Heart left ventricle (tissue), 16 donors: ENCODE measurements around the gene FCN1. TPM values are rescaled to one million over a fixed set of nuclear protein-coding genes. Genes with fewer than 3 reads are reported as not detected.

Experiments used
- ATAC-seq, 4 donors: fragments of 200-7000 bp; cut with Tn5 transposase; one replicate each; pipeline ENCODE4 v1.9.1; 2020 to 2022; ENCODE audit warnings: moderate library complexity in 4 of 4, mild to moderate bottlenecking in 3 of 4, moderate number of reproducible peaks in 1 of 4
- DNase-seq, 5 donors: peaks; one replicate each; pipeline ENCODE4 v3.0.0-alpha.2; 2020
- H3K27ac ChIP-seq, 12 donors: fragments of 200-600 bp; sonication (generic) in 4 of 12; one replicate each; pipeline versions ENCODE4 v1.5.0 to v1.8.0; 2016 to 2022; ENCODE audit warnings: mild to moderate bottlenecking in 2 of 12
- H3K27me3 ChIP-seq, 9 donors: fragments of 200-600 bp; sonication (generic) in 2 of 9; one replicate each; pipeline versions ENCODE4 v1.5.1 to v1.8.0; 2016 to 2022; ENCODE audit warnings: mild to moderate bottlenecking in 3 of 9
- H3K36me3 ChIP-seq, 9 donors: fragments of 200-600 bp; sonication (generic) in 2 of 9; one replicate each; pipeline versions ENCODE4 v1.5.0 to v1.8.0; 2018 to 2022; ENCODE audit warnings: mild to moderate bottlenecking in 2 of 9
- H3K4me1 ChIP-seq, 12 donors: fragments of 200-600 bp; sonication (generic) in 4 of 12; one replicate each; pipeline versions ENCODE4 v1.5.0 to v1.8.0; 2016 to 2022; ENCODE audit warnings: mild to moderate bottlenecking in 3 of 12
- H3K4me3 ChIP-seq, 12 donors: fragments of 200-600 bp; sonication (generic) in 4 of 12; one replicate each; pipeline versions ENCODE4 v1.5.0 to v1.8.0; 2017 to 2022; ENCODE audit warnings: mild to moderate bottlenecking in 9 of 12, moderate library complexity in 4 of 12
- H3K9me3 ChIP-seq, 12 donors: fragments of 200-600 bp; sonication (generic) in 4 of 12; one replicate each; pipeline versions ENCODE4 v1.5.0 to v1.8.0; 2016 to 2022; ENCODE audit warnings: mild to moderate bottlenecking in 1 of 12
- POLR2A ChIP-seq, 2 donors: fragments of 450-650 bp; IDR thresholded peaks; one replicate each; pipeline ENCODE4 v1.6.1; 2017; ENCODE audit warnings: antibody characterized with exemption in 2 of 2, mild to moderate bottlenecking in 2 of 2, moderate library complexity in 2 of 2
- WGBS, 4 donors: extraction: QIAGEN DNeasy Blood & Tissue Kit in 2 of 4; methylation state at CpG; one replicate each; pipeline versions ENCODE4 v1.1.5 to v1.1.7; 2013 to 2018; 5-methylcytosine and 5-hydroxymethylcytosine counted together
- intact Hi-C, 10 donors: fragments of 100-400 bp; cut with DNase I; formaldehyde crosslinking; loops; one replicate each; pipeline versions ENCODE4 v1.11.1 to v1.14.2; 2022
- polyA plus RNA-seq, 2 donors: library from polyadenylated mRNA; stranded (reverse); fragments of 200-250 nt; gene quantifications; one replicate each; pipeline ENCODE4 v1.2.3, GENCODE V29; 2013
- total RNA-seq, 9 donors: library from RNA; depleted of rRNA in 2 of 9; stranded (reverse); fragments of >200 nt in 2 of 9; fragmentation: NEBNext Ultra II Directional in 3 of 9; extraction: Animal tissue kit (Norgen Biotek cat#: 25700) in 3 of 9; gene quantifications; one replicate each; pipeline versions ENCODE4 v1.1.0 to v1.2.4, GENCODE V29; 2016 to 2023
- TF ChIP-seq, protein P1 (sequence below), 12 donors: fragments of 200-600 bp; sonication (generic) in 4 of 12; IDR thresholded peaks; one replicate each; pipeline versions ENCODE4 v1.5.0 to v1.8.0; 2018 to 2022; ENCODE audit warnings: antibody characterized with exemption in 12 of 12, mild to moderate bottlenecking in 5 of 12
- donor health status: ischemic (EF 13 %, LVEDD 7.1; RV severe dilation, severe dysfunction).
- donor health status: healthy with polysubstance abuse.
- donor health status: DM: no; HTN: yes; CAD: no.
- donor health status: DM: no; HTN: no; CAD: no.
- donor health status: ischemic (EF 25% LVEDD 6.9; RV normal size, moderate dysfunction).
- donor health status: ischemic (EF 25% LVEDD 5.7; RV mildly dilated, moderate dysfunction).
- donor health status: healthy.
- donor health status: DM: yes; HTN: yes; CAD: no.
- donor health status: ischemic (EF 35%, LVEDD 5.7; RV mildly dilated, moderate dysfunction).
- donor health status: nonischemic (EF 11% LVEDD 7.7; RV severe dilation, severe dysfunction).
- donor health status: DM: yes; HTN: yes; CAD: no.
- donor health status: PGD.
- donor health status: ischemic (EF 29% LVEDD 5.4; RV normal size, mild dysfunction).
- donor health status: nonischemic (EF 23%, LVEDD 6.1; RV moderate dilation, normal function).

FCN1 gene
- total and polyA plus RNA-seq, 11 donors, result 0.81 to 87.5 (median 1.6) TPM

DNA sequence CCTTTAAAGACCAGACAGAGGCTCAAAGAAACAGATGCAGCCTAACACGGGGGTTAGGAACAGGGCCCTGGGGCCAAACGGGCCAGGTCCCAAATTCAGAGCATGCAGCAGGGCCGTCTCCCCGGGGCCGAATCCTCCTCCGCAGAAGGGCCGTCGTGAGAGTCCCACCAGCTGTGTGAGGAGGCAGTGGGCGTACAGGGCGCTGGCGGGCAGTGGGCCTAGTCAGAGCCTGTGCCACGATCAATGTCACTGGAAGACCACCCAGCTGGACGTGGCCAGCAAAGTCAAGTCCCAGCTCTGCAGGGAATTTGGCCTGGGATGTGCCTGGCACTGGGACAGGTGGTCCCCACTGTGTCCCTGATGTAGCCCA lies 52.9 kb downstream of the FCN1 start:
- 85 to 91% (median 89%) methylated on average over 9 to 13 of the region's 13 CpGs for WGBS, 4 donors

DNA sequence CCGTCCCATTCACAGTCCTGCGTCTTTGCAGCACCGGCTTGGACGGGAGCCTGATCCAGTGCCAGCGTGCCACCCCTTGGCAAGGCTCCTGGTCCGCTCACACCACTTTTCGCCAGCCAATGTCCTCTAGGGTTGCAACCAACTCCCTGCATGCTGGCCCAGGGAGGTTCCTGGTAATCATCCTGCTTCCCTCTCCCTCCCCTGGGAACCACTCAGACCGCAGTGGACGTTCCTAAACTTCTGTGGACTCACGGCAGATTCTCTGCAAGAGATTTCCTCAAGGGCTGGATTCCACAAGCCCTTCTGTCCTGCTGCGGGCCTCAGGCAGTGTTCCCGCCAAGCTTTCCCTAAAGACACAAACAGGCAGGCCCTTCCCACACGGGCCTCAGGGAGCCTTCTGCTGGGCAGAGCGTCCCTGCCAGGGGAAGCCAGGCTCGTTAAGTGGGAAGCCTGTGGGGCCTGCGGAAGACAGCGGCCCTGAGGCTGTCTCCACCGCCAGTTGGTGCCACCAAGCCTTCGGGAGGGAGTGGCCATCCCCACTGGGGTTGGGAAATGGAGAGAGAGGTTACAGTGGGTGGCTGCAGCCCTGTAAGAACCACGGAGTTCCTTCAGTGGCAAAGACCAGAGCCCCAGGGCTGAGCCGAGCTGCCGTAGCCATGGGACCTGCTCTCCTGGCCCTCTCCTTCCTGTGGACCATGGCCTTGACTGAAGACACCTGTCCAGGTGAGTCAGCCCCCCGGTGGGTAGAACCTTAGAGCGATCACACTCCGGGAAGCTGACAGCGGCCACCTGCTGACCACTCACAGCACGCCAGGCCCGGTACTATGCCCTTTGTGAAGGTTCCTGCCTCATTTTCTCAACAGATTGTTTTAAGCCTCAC lies 53.5 kb downstream of the FCN1 start:
- H3K4me1 ChIP-seq, result peaks cover 0 to 11% (median 5%) of the 10 kb centered on the region in 12 donors
- intact Hi-C loops, result no loop called here
- no peak overlapping the region for H3K4me3 ChIP-seq
- DNase-seq (peak in 3 of 5 donors; percentile 30 to 60 (median 38)), ATAC-seq (peak; percentile 46 to 82 (median 62))
- peak overlapping the region in 2 of 12 donors; percentile 22 to 51 for H3K27ac ChIP-seq
- 46 to 70% (median 61%) methylated on average over 8 to 28 of the region's 28 CpGs for WGBS, 4 donors
- H3K9me3 ChIP-seq, result peaks cover 0 to 4% (median 0%) of the 10 kb centered on the region in 12 donors
- H3K27me3 ChIP-seq, result no peaks in the 10 kb centered on the region
- H3K36me3 ChIP-seq, result no peaks in the 10 kb centered on the region
- TF ChIP-seq, protein P1, sequence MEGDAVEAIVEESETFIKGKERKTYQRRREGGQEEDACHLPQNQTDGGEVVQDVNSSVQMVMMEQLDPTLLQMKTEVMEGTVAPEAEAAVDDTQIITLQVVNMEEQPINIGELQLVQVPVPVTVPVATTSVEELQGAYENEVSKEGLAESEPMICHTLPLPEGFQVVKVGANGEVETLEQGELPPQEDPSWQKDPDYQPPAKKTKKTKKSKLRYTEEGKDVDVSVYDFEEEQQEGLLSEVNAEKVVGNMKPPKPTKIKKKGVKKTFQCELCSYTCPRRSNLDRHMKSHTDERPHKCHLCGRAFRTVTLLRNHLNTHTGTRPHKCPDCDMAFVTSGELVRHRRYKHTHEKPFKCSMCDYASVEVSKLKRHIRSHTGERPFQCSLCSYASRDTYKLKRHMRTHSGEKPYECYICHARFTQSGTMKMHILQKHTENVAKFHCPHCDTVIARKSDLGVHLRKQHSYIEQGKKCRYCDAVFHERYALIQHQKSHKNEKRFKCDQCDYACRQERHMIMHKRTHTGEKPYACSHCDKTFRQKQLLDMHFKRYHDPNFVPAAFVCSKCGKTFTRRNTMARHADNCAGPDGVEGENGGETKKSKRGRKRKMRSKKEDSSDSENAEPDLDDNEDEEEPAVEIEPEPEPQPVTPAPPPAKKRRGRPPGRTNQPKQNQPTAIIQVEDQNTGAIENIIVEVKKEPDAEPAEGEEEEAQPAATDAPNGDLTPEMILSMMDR (IDR thresholded peaks at IDR 0.05), result no peak
- no peak for TF ChIP-seq POLR2A (IDR thresholded peaks at IDR 0.05)

More for the DNA sequence above, 52.9 kb downstream of the FCN1 start:
- DNase-seq, result no peak
- H3K27me3 ChIP-seq, result no peaks in the 10 kb centered on the region
- intact Hi-C loops, result no loop called here
- H3K36me3 ChIP-seq, result no peaks in the 10 kb centered on the region
- TF ChIP-seq, protein P1 (IDR thresholded peaks at IDR 0.05), result no peak
- no peak for TF ChIP-seq POLR2A (IDR thresholded peaks at IDR 0.05)
- no peak for ATAC-seq
- no peak overlapping the region for H3K4me3 ChIP-seq
- no peak overlapping the region for H3K27ac ChIP-seq
- H3K4me1 ChIP-seq, result peaks cover 0 to 11% (median 5%) of the 10 kb centered on the region in 12 donors
- H3K9me3 ChIP-seq, result peaks cover 0 to 2% (median 0%) of the 10 kb centered on the region in 12 donors

DNA sequence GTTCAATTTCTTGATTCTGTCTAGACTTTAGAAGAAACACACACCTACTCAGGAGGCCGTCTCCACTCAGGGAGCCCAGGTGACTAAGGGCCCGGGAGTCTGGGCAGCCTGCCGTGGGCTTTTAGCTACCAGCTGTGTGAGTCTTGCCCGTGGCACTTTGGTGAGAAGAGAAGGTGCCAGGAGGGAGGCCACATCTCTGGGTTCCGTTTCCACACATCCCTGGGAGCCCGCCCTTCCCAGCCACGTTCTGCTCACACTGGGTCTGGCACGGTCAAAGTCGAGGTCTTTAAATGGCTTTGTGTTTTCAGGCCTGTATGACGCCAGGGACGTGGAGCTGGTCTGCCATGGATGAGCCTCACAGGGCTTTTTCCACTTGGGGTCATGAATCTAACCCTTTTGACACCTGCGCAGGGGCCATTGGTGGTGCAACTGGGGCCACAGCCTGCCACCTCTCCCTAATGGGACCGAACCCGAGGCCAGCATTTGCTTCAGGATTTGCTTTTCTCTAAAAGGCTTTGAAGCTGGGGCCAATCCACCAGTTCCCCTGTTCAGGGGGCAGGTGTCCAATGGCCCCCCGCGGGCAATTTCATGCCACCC lies 54.3 kb downstream of the FCN1 start:
- WGBS, 4 donors, result 92 to 97% (median 93%) methylated on average over 11 to 16 of the region's 16 CpGs
- Histone ChIP-seq H3K4me1 (peaks cover 0 to 11% (median 5%) of the 10 kb centered on the region in 12 donors), H3K36me3 (no peaks in the 10 kb centered on the region), H3K4me3 (no peak overlapping the region), H3K27me3 (no peaks in the 10 kb centered on the region), H3K27ac (no peak overlapping the region), H3K9me3 (peaks cover 0 to 4% (median 0%) of the 10 kb centered on the region in 12 donors)
- ATAC-seq, result peak in 1 of 4 donors; percentile 57
- TF ChIP-seq, protein P1 (IDR thresholded peaks at IDR 0.05), result no peak
- no peak for TF ChIP-seq POLR2A (IDR thresholded peaks at IDR 0.05)
- intact Hi-C loops, result no loop called here
- peak in 2 of 5 donors; percentile 15 to 50 for DNase-seq
